ENCODE results near the gene ENPP5.
A peak's percentile ranks its signal among the peaks of the same experiment; 100 is the strongest.

The ENPP5 gene
- 0.69 to 1.9 (median 1.3) reads per million in 3 donors for total RNA-seq

- H3K27ac ChIP-seq (ENCODE audit: insufficient read depth, low read length, poor library complexity, severe bottlenecking): no peak within 1 kb of the TSS
- DNase-seq: peak; percentile 46 to 51 (median 48)
These were observed at the start of gene ENPP5 for GRCh38 chr6:46170357-46171289. TSS of gene ENPP5 (minus strand) at chr6:46170980. CDS start at chr6:46168262, 2,718 bp downstream.

GRCh38 chr6:46219661-46220060 is 48.9 kb upstream of the ENPP5 start:
- no peaks in the 10 kb centered on the region for H3K27me3 ChIP-seq (replicated peaks; ENCODE audit: control insufficient read depth, insufficient read depth, low read length, poor library complexity, severe bottlenecking)
- no peak overlapping the region for H3K27ac ChIP-seq (ENCODE audit: insufficient read depth, low read length, poor library complexity, severe bottlenecking)
- H3K9me3 ChIP-seq (ENCODE audit: control insufficient read depth, low read length): no peaks in the 10 kb centered on the region
- no peaks in the 10 kb centered on the region for H3K36me3 ChIP-seq (ENCODE audit: control insufficient read depth, insufficient read depth, low read length)
- DNase-seq: no peak
- H3K4me1 ChIP-seq (ENCODE audit: control insufficient read depth, insufficient read depth, low read length, poor library complexity, severe bottlenecking): no peaks in the 10 kb centered on the region
- no peak overlapping the region for H3K4me3 ChIP-seq (ENCODE audit: insufficient read depth, low read depth, low read length, poor library complexity, severe bottlenecking)

More at GRCh38 chr6:46170357-46171289, at the start of gene ENPP5:
- Histone ChIP-seq H3K4me3 (ENCODE audit: insufficient read depth, low read depth, low read length, poor library complexity, severe bottlenecking) (peak within 1 kb of the TSS; percentile 58), H3K4me1 (ENCODE audit: control insufficient read depth, insufficient read depth, low read length, poor library complexity, severe bottlenecking) (peaks cover 9% of the 10 kb centered on the region), H3K36me3 (ENCODE audit: control insufficient read depth, insufficient read depth, low read length) (no peaks in the 10 kb centered on the region), H3K9me3 (ENCODE audit: control insufficient read depth, low read length) (no peaks in the 10 kb centered on the region), H3K27me3 (replicated peaks; ENCODE audit: control insufficient read depth, insufficient read depth, low read length, poor library complexity, severe bottlenecking) (no peaks in the 10 kb centered on the region)

- no peak overlapping the region for H3K4me3 ChIP-seq (ENCODE audit: insufficient read depth, low read depth, low read length, poor library complexity, severe bottlenecking)
- H3K4me1 ChIP-seq (ENCODE audit: control insufficient read depth, insufficient read depth, low read length, poor library complexity, severe bottlenecking): no peaks in the 10 kb centered on the region
- no peak for DNase-seq
- H3K36me3 ChIP-seq (ENCODE audit: control insufficient read depth, insufficient read depth, low read length): no peaks in the 10 kb centered on the region
- no peaks in the 10 kb centered on the region for H3K27me3 ChIP-seq (replicated peaks; ENCODE audit: control insufficient read depth, insufficient read depth, low read length, poor library complexity, severe bottlenecking)
- no peak overlapping the region for H3K27ac ChIP-seq (ENCODE audit: insufficient read depth, low read length, poor library complexity, severe bottlenecking)
- H3K9me3 ChIP-seq (ENCODE audit: control insufficient read depth, low read length): no peaks in the 10 kb centered on the region
These were observed 47.7 kb upstream of the ENPP5 start for GRCh38 chr6:46218457-46218856.

GRCh38 chr6:46217671-46218131 is 46.9 kb upstream of the ENPP5 start:
- no peak overlapping the region for H3K4me3 ChIP-seq (ENCODE audit: insufficient read depth, low read depth, low read length, poor library complexity, severe bottlenecking)
- H3K36me3 ChIP-seq (ENCODE audit: control insufficient read depth, insufficient read depth, low read length): no peaks in the 10 kb centered on the region
- no peaks in the 10 kb centered on the region for H3K9me3 ChIP-seq (ENCODE audit: control insufficient read depth, low read length)
- no peaks in the 10 kb centered on the region for H3K4me1 ChIP-seq (ENCODE audit: control insufficient read depth, insufficient read depth, low read length, poor library complexity, severe bottlenecking)
- no peak overlapping the region for H3K27ac ChIP-seq (ENCODE audit: insufficient read depth, low read length, poor library complexity, severe bottlenecking)
- DNase-seq: no peak
- H3K27me3 ChIP-seq (replicated peaks; ENCODE audit: control insufficient read depth, insufficient read depth, low read length, poor library complexity, severe bottlenecking): no peaks in the 10 kb centered on the region

- H3K9me3 ChIP-seq (ENCODE audit: control insufficient read depth, low read length): no peaks in the 10 kb centered on the region
- H3K4me3 ChIP-seq (ENCODE audit: insufficient read depth, low read depth, low read length, poor library complexity, severe bottlenecking): no peak overlapping the region
- no peaks in the 10 kb centered on the region for H3K27me3 ChIP-seq (replicated peaks; ENCODE audit: control insufficient read depth, insufficient read depth, low read length, poor library complexity, severe bottlenecking)
- no peaks in the 10 kb centered on the region for H3K36me3 ChIP-seq (ENCODE audit: control insufficient read depth, insufficient read depth, low read length)
- no peak overlapping the region for H3K27ac ChIP-seq (ENCODE audit: insufficient read depth, low read length, poor library complexity, severe bottlenecking)
- DNase-seq: no peak
- H3K4me1 ChIP-seq (ENCODE audit: control insufficient read depth, insufficient read depth, low read length, poor library complexity, severe bottlenecking): no peaks in the 10 kb centered on the region
These were observed 46.1 kb upstream of the ENPP5 start for GRCh38 chr6:46216879-46217278.

- Histone ChIP-seq H3K36me3 (ENCODE audit: control insufficient read depth, insufficient read depth, low read length) (no peaks in the 10 kb centered on the region), H3K4me1 (ENCODE audit: control insufficient read depth, insufficient read depth, low read length, poor library complexity, severe bottlenecking) (no peaks in the 10 kb centered on the region), H3K9me3 (ENCODE audit: control insufficient read depth, low read length) (no peaks in the 10 kb centered on the region), H3K27ac (ENCODE audit: insufficient read depth, low read length, poor library complexity, severe bottlenecking) (no peak overlapping the region), H3K27me3 (replicated peaks; ENCODE audit: control insufficient read depth, insufficient read depth, low read length, poor library complexity, severe bottlenecking) (no peaks in the 10 kb centered on the region), H3K4me3 (ENCODE audit: insufficient read depth, low read depth, low read length, poor library complexity, severe bottlenecking) (no peak overlapping the region)
- no peak for DNase-seq
These were observed 45.0 kb upstream of the ENPP5 start for GRCh38 chr6:46215777-46216176.

- Histone ChIP-seq H3K27me3 (replicated peaks; ENCODE audit: control insufficient read depth, insufficient read depth, low read length, poor library complexity, severe bottlenecking) (no peaks in the 10 kb centered on the region), H3K27ac (ENCODE audit: insufficient read depth, low read length, poor library complexity, severe bottlenecking) (no peak overlapping the region), H3K36me3 (ENCODE audit: control insufficient read depth, insufficient read depth, low read length) (no peaks in the 10 kb centered on the region), H3K4me3 (ENCODE audit: insufficient read depth, low read depth, low read length, poor library complexity, severe bottlenecking) (no peak overlapping the region), H3K9me3 (ENCODE audit: control insufficient read depth, low read length) (no peaks in the 10 kb centered on the region), H3K4me1 (ENCODE audit: control insufficient read depth, insufficient read depth, low read length, poor library complexity, severe bottlenecking) (no peaks in the 10 kb centered on the region)
- DNase-seq: no peak
These were observed 44.4 kb upstream of the ENPP5 start for GRCh38 chr6:46215213-46215612.

GRCh38 chr6:46211917-46212316 is 41.1 kb upstream of the ENPP5 start:
- Histone ChIP-seq H3K27me3 (replicated peaks; ENCODE audit: control insufficient read depth, insufficient read depth, low read length, poor library complexity, severe bottlenecking) (no peaks in the 10 kb centered on the region), H3K9me3 (ENCODE audit: control insufficient read depth, low read length) (no peaks in the 10 kb centered on the region), H3K27ac (ENCODE audit: insufficient read depth, low read length, poor library complexity, severe bottlenecking) (no peak overlapping the region), H3K4me1 (ENCODE audit: control insufficient read depth, insufficient read depth, low read length, poor library complexity, severe bottlenecking) (no peaks in the 10 kb centered on the region), H3K4me3 (ENCODE audit: insufficient read depth, low read depth, low read length, poor library complexity, severe bottlenecking) (no peak overlapping the region), H3K36me3 (ENCODE audit: control insufficient read depth, insufficient read depth, low read length) (no peaks in the 10 kb centered on the region)
- no peak for DNase-seq

GRCh38 chr6:46210294-46210693 is 39.5 kb upstream of the ENPP5 start:
- Histone ChIP-seq H3K4me3 (ENCODE audit: insufficient read depth, low read depth, low read length, poor library complexity, severe bottlenecking) (no peak overlapping the region), H3K27ac (ENCODE audit: insufficient read depth, low read length, poor library complexity, severe bottlenecking) (no peak overlapping the region), H3K27me3 (replicated peaks; ENCODE audit: control insufficient read depth, insufficient read depth, low read length, poor library complexity, severe bottlenecking) (no peaks in the 10 kb centered on the region), H3K4me1 (ENCODE audit: control insufficient read depth, insufficient read depth, low read length, poor library complexity, severe bottlenecking) (no peaks in the 10 kb centered on the region), H3K9me3 (ENCODE audit: control insufficient read depth, low read length) (no peaks in the 10 kb centered on the region), H3K36me3 (ENCODE audit: control insufficient read depth, insufficient read depth, low read length) (no peaks in the 10 kb centered on the region)
- DNase-seq: no peak

- no peaks in the 10 kb centered on the region for H3K27me3 ChIP-seq (replicated peaks; ENCODE audit: control insufficient read depth, insufficient read depth, low read length, poor library complexity, severe bottlenecking)
- H3K9me3 ChIP-seq (ENCODE audit: control insufficient read depth, low read length): no peaks in the 10 kb centered on the region
- H3K4me3 ChIP-seq (ENCODE audit: insufficient read depth, low read depth, low read length, poor library complexity, severe bottlenecking): no peak overlapping the region
- H3K4me1 ChIP-seq (ENCODE audit: control insufficient read depth, insufficient read depth, low read length, poor library complexity, severe bottlenecking): no peaks in the 10 kb centered on the region
- H3K27ac ChIP-seq (ENCODE audit: insufficient read depth, low read length, poor library complexity, severe bottlenecking): no peak overlapping the region
- H3K36me3 ChIP-seq (ENCODE audit: control insufficient read depth, insufficient read depth, low read length): no peaks in the 10 kb centered on the region
- no peak for DNase-seq
These were observed 37.5 kb upstream of the ENPP5 start for GRCh38 chr6:46208303-46208702.
